Endothelial cell of umbilical vein (primary cell): Measurements from ENCODE around the gene SRCIN1. TPM values are rescaled to one million over a fixed set of nuclear protein-coding genes. Genes with fewer than 3 reads are reported as not detected.

Source experiments
- BruUV-seq: library from RNA; stranded (reverse); fragments of 400-500 nt; replicated peaks from 2 replicates; lab custom pipeline; 2021; lab: Mats Ljungman, UMichigan
- CTCF ChIA-PET: fragments of 300-600, 350-600 bp; sonication (Branson Sonifier 250); formaldehyde crosslinking; loops from one replicate; lab custom pipeline; 2021; ENCODE audit warnings: antibody characterized with exemption, inconsistent platforms; lab: Charles Lee
- POLR2A ChIA-PET: fragments of 300-600, 350-600 bp; sonication (Branson Sonifier 250); formaldehyde crosslinking; loops from one replicate; lab custom pipeline; 2021; ENCODE audit warnings: antibody characterized with exemption, inconsistent platforms; lab: Charles Lee
- DNase-seq: peaks from one replicate; pipeline ENCODE4 v3.0.0-alpha.2; 2011; ENCODE audit warnings: low read depth, low spot score
- FAIRE-seq: peaks from 2 replicates; lab custom pipeline; 2011; peaks lifted over from hg19 to GRCh38; lab: Jason Lieb, UNC
- H2AFZ ChIP-seq: 2 replicates; pipeline ENCODE4 v1.6.0; 2012; ENCODE audit warnings: low read depth, low read length, control low read depth, inconsistent platforms
- H3K27ac ChIP-seq: 2 replicates; pipeline ENCODE4 v1.5.1; 2011; ENCODE audit warnings: low read depth, mild to moderate bottlenecking, control low read depth, low read length, moderate library complexity; ENCODE audit not compliant: insufficient read depth
- H3K27me3 ChIP-seq, 2 experiments: 2 replicates each; pipeline versions ENCODE4 v1.6.0 to v1.6.1; 2011; ENCODE audit warnings: low read length in 2 of 2, mixed read lengths in 1 of 2; ENCODE audit not compliant: control insufficient read depth in 2 of 2, insufficient read depth in 2 of 2
- H3K36me3 ChIP-seq, 2 experiments: 2 replicates in 1 of 2; 3 replicates in 1 of 2; pipeline ENCODE4 v1.5.1; 2011; ENCODE audit warnings: low read length in 2 of 2, mild to moderate bottlenecking in 1 of 2, moderate library complexity in 1 of 2; ENCODE audit not compliant: control insufficient read depth in 2 of 2, insufficient read depth in 2 of 2; ENCODE audit errors: extremely low read depth in 1 of 2
- H3K4me1 ChIP-seq: 3 replicates; pipeline ENCODE4 v1.5.1; 2011; ENCODE audit warnings: mild to moderate bottlenecking, low read length; ENCODE audit not compliant: control insufficient read depth, insufficient read depth; ENCODE audit errors: extremely low read depth
- H3K4me2 ChIP-seq: 2 replicates; pipeline ENCODE4 v1.6.1; 2011; ENCODE audit warnings: low read length, control low read depth, mixed read lengths; ENCODE audit not compliant: insufficient read depth
- H3K4me3 ChIP-seq, 3 experiments: fragments of 200-600 bp in 1 of 3; sonication (generic), shearing (Covaris generic) in 1 of 3; replicated peaks in 1 of 3; 2 replicates each; pipeline ENCODE4 v1.5.1; 2011 to 2016; ENCODE audit warnings: control low read depth in 3 of 3, low read length in 3 of 3, mild to moderate bottlenecking in 2 of 3, inconsistent platforms in 1 of 3, low read depth in 1 of 3, moderate library complexity in 1 of 3; ENCODE audit not compliant: insufficient read depth in 1 of 3
- H3K79me2 ChIP-seq: 2 replicates; pipeline ENCODE4 v1.6.0; 2012; ENCODE audit warnings: low read length, inconsistent platforms; ENCODE audit not compliant: control insufficient read depth, insufficient read depth
- H3K9ac ChIP-seq: replicated peaks from 2 replicates; pipeline ENCODE3; 2011; ENCODE audit warnings: low read length, control low read depth; ENCODE audit not compliant: insufficient read depth; ENCODE audit errors: extremely low read depth
- H3K9me1 ChIP-seq: replicated peaks from 3 replicates; pipeline ENCODE4 v1.6.0; 2011; ENCODE audit warnings: mild to moderate bottlenecking, low read length; ENCODE audit not compliant: control insufficient read depth, insufficient read depth; ENCODE audit errors: extremely low read depth
- H3K9me3 ChIP-seq: replicated peaks from 2 replicates; pipeline ENCODE4 v1.5.1; 2012; ENCODE audit warnings: low read length, inconsistent platforms; ENCODE audit not compliant: control insufficient read depth, insufficient read depth
- H4K20me1 ChIP-seq: replicated peaks from 2 replicates; pipeline ENCODE3; 2011; ENCODE audit warnings: mild to moderate bottlenecking, low read length; ENCODE audit not compliant: control insufficient read depth, insufficient read depth; ENCODE audit errors: extremely low read depth
- CTCF ChIP-seq, 2 donors: IDR thresholded peaks; 1 replicate in 1 of 2; 2 replicates in 1 of 2; pipeline ENCODE4 v1.5.1; 2011; ENCODE audit warnings: low read length in 2 of 2, mild to moderate bottlenecking in 2 of 2, moderate library complexity in 2 of 2, control low read depth in 1 of 2, inconsistent platforms in 1 of 2, low read depth in 1 of 2; ENCODE audit not compliant: insufficient read depth in 1 of 2; ENCODE audit errors: extremely low read depth in 1 of 2
- EZH2 ChIP-seq: IDR thresholded peaks from 2 replicates; pipeline ENCODE4 v1.6.1; 2012; ENCODE audit warnings: borderline replicate concordance, low read depth, mild to moderate bottlenecking, moderate library complexity, low read length, inconsistent platforms; ENCODE audit not compliant: severe bottlenecking
- FOS ChIP-seq: IDR thresholded peaks from 2 replicates; pipeline ENCODE4 v1.6.1; 2011; ENCODE audit warnings: mild to moderate bottlenecking, low read length, moderate library complexity, borderline replicate concordance; ENCODE audit not compliant: insufficient read depth
- GATA2 ChIP-seq: IDR thresholded peaks from 2 replicates; pipeline ENCODE4 v1.7.0; 2011; ENCODE audit warnings: low read depth, mild to moderate bottlenecking, moderate library complexity, mixed read lengths, low read length; ENCODE audit not compliant: insufficient read length, insufficient read depth
- JUN ChIP-seq: IDR thresholded peaks from 2 replicates; pipeline ENCODE4 v1.6.1; 2011; ENCODE audit warnings: borderline replicate concordance, low read depth; ENCODE audit not compliant: insufficient read length, insufficient read depth
- MAX ChIP-seq: IDR thresholded peaks from 2 replicates; pipeline ENCODE4 v1.6.1; 2011; ENCODE audit not compliant: insufficient read depth, insufficient read length
- MYC ChIP-seq: IDR thresholded peaks from one replicate; pipeline ENCODE4 v1.6.1; 2011; ENCODE audit warnings: mild to moderate bottlenecking, low read depth, low read length
- POLR2A ChIP-seq: IDR thresholded peaks from 2 replicates; pipeline ENCODE4 v1.6.1; 2012; ENCODE audit warnings: low read depth, mild to moderate bottlenecking, control low read depth, low read length
- POLR2AphosphoS5 ChIP-seq: IDR thresholded peaks from 2 replicates; pipeline ENCODE4 v1.6.1; 2012; ENCODE audit warnings: low read depth, mild to moderate bottlenecking, control low read depth, low read length, moderate library complexity; ENCODE audit not compliant: insufficient read depth
- dilution Hi-C: fragments of 300-500 bp; cut with MboI; formaldehyde crosslinking; loops from one replicate; pipeline ENCODE4 v1.15.0; 2019; ENCODE audit warnings: low sequenced_read_pairs; ENCODE audit not compliant: extremely low pct_ligation_motif_present
- intact Hi-C: fragments of 100-400 bp; cut with micrococcal nuclease; formaldehyde crosslinking; loops from one replicate; pipeline ENCODE4 v1.10.0; 2022
- polyA plus RNA-seq, 4 experiments: library from polyadenylated mRNA; depleted of rRNA in 3 of 4; stranded (reverse) in 3 of 4; unstranded in 1 of 4; fragments of >200 nt; gene quantifications; 2 replicates each; pipeline versions ENCODE4 v1.2.1 to v1.2.3, GENCODE V29; 2011 to 2012; ENCODE audit warnings: missing spikeins in 1 of 4
- total RNA-seq: library from RNA; stranded (reverse); gene quantifications from 2 replicates; pipeline ENCODE4 v1.2.3, GENCODE V29; 2021

Gene SRCIN1
- total and polyA plus RNA-seq, 2 donors (not counting 3 experiments of a cell fraction or from before 2014, with no cell fraction given), result 0.15 to 0.35 TPM

GRCh38 chr17:38592487-38592886 is 13.3 kb downstream of the SRCIN1 start:
- dilution Hi-C loops (no loop called here), intact Hi-C loops (no loop called here)
- Histone ChIP-seq H3K9me1 (no peaks in the 10 kb centered on the region), H3K27me3 (peaks cover 21 to 22% of the 10 kb centered on the region in 2 experiments), H3K36me3 (no peaks in the 10 kb centered on the region), H2AFZ (no peak overlapping the region), H3K79me2 (no peaks in the 10 kb centered on the region), H3K4me2 (no peak overlapping the region), H3K4me1 (no peaks in the 10 kb centered on the region), H3K27ac (no peak overlapping the region), H4K20me1 (no peaks in the 10 kb centered on the region), H3K9ac (no peak overlapping the region), H3K4me3 (no peak overlapping the region), H3K9me3 (no peaks in the 10 kb centered on the region)
- CTCF ChIA-PET, result interaction anchor here (0.7 to 1.6 kb wide), 3 partner anchors 8 to 50 kb away, joined by 3 read pairs; no protein-coding TSS in a partner anchor
- TF ChIP-seq CTCF (IDR thresholded peaks at IDR 0.05; ENCODE audit: extremely low read depth in 1 of 2, insufficient read depth in 1 of 2, low read depth in 1 of 2, low read length in 2 of 2) (no peak), MAX (no peak), JUN (no peak), EZH2 (no peak), MYC (no peak), GATA2 (no peak), POLR2A (no peak), FOS (no peak), POLR2AphosphoS5 (no peak)
- no TSS peak for BruUV-seq
- POLR2A ChIA-PET, result no interaction called here
- DNase-seq (no peak), FAIRE-seq (no peak)
